H1 (cell line): ENCODE data around the gene TAAR8. TPM values are rescaled to one million over a fixed set of nuclear protein-coding genes. Genes with fewer than 3 reads are reported as not detected.
A peak's percentile ranks its signal among the peaks of the same experiment; 100 is the strongest.

Experiments
- CTCF ChIA-PET: fragments of 300-600 bp; sonication (Branson Sonifier 250); formaldehyde crosslinking; loops from one replicate; lab custom pipeline; 2021; ENCODE audit not compliant: partially characterized antibody; lab: Charles Lee
- POLR2A ChIA-PET: fragments of 300-600 bp; sonication (Branson Sonifier 250); formaldehyde crosslinking; loops from one replicate; lab custom pipeline; 2021; ENCODE audit warnings: inconsistent platforms; ENCODE audit not compliant: partially characterized antibody; lab: Charles Lee
- DNase-seq, 2 experiments: peaks; one replicate each; pipeline versions ENCODE4 v3.0.0 to v3.0.0-alpha.2; 2010 to 2022; ENCODE audit warnings: low spot score in 2 of 2, low read depth in 1 of 2, mixed read lengths in 1 of 2
- FAIRE-seq: peaks from 2 replicates; lab custom pipeline; 2011; peaks lifted over from hg19 to GRCh38; lab: Jason Lieb, UNC
- H2AFZ ChIP-seq: 2 replicates; pipeline ENCODE4 v1.8.1; 2012; ENCODE audit warnings: low read length, inconsistent platforms
- H2AK5ac ChIP-seq: 2 replicates; pipeline ENCODE4 v1.6.1; 2013; ENCODE audit warnings: low read depth, low read length
- H2BK120ac ChIP-seq: replicated peaks from 2 replicates; pipeline ENCODE3; 2013; ENCODE audit warnings: low read depth, low read length, inconsistent platforms
- H2BK12ac ChIP-seq: 2 replicates; pipeline ENCODE4 v1.6.1; 2013; ENCODE audit warnings: low read depth, low read length
- H2BK15ac ChIP-seq: 2 replicates; pipeline ENCODE4 v1.6.1; 2013; ENCODE audit warnings: low read length
- H2BK20ac ChIP-seq: 2 replicates; pipeline ENCODE4 v1.6.1; 2013; ENCODE audit warnings: low read length
- H2BK5ac ChIP-seq: 2 replicates; pipeline ENCODE4 v1.6.1; 2013; ENCODE audit warnings: low read depth, low read length
- H3K14ac ChIP-seq: 2 replicates; pipeline ENCODE4 v1.6.1; 2013; ENCODE audit warnings: inconsistent platforms; ENCODE audit not compliant: insufficient read length
- H3K18ac ChIP-seq: 2 replicates; pipeline ENCODE4 v1.6.1; 2013; ENCODE audit warnings: low read length; ENCODE audit errors: extremely low read depth
- H3K23ac ChIP-seq: 2 replicates; pipeline ENCODE4 v1.6.1; 2013; ENCODE audit warnings: inconsistent platforms; ENCODE audit not compliant: insufficient read length
- H3K23me2 ChIP-seq: 2 replicates; pipeline ENCODE4 v1.6.1; 2013; ENCODE audit warnings: low read depth, low read length
- H3K27ac ChIP-seq: 2 replicates; pipeline ENCODE4 v1.6.1; 2011; ENCODE audit warnings: low read depth, low read length, inconsistent platforms
- H3K27me3 ChIP-seq, 4 experiments: replicated peaks in 1 of 4; 1 replicate in 1 of 4; 2 replicates in 3 of 4; pipeline versions ENCODE4 v1.6.1 to v1.8.1; 2011 to 2013; ENCODE audit warnings: low read length in 3 of 4, mild to moderate bottlenecking in 3 of 4, inconsistent platforms in 2 of 4, mixed read lengths in 2 of 4, moderate library complexity in 1 of 4; ENCODE audit not compliant: control insufficient read depth in 3 of 4, insufficient read depth in 3 of 4; ENCODE audit errors: extremely low read depth in 1 of 4
- H3K36me3 ChIP-seq, 4 experiments: 2 replicates each; pipeline versions ENCODE4 v1.6.1 to v1.8.1; 2011 to 2013; ENCODE audit warnings: mild to moderate bottlenecking in 4 of 4, low read length in 3 of 4, moderate library complexity in 2 of 4, control low read depth in 1 of 4, inconsistent platforms in 1 of 4; ENCODE audit not compliant: insufficient read depth in 4 of 4, control insufficient read depth in 2 of 4
- H3K4ac ChIP-seq: replicated peaks from 2 replicates; pipeline ENCODE3; 2013; ENCODE audit warnings: low read length, low read depth, mixed read lengths, inconsistent platforms; ENCODE audit not compliant: insufficient read length
- H3K4me1 ChIP-seq, 4 experiments: replicated peaks in 1 of 4; 1 replicate in 1 of 4; 2 replicates in 3 of 4; pipeline versions ENCODE4 v1.6.1 to v1.8.1; 2011 to 2013; ENCODE audit warnings: low read length in 3 of 4, inconsistent platforms in 2 of 4, mixed read lengths in 1 of 4; ENCODE audit not compliant: insufficient read depth in 4 of 4, control insufficient read depth in 3 of 4
- H3K4me2 ChIP-seq, 2 experiments: 2 replicates each; pipeline versions ENCODE4 v1.6.1 to v1.8.1; 2011 to 2013; ENCODE audit warnings: low read depth in 2 of 2, low read length in 2 of 2, control low read depth in 1 of 2, inconsistent platforms in 1 of 2, mild to moderate bottlenecking in 1 of 2; ENCODE audit not compliant: insufficient read depth in 1 of 2
- H3K4me3 ChIP-seq, 4 experiments: fragments of 200-600, 300-600 bp in 1 of 4; sonication (generic), shearing (Covaris generic), sonication (Bioruptor Twin) in 1 of 4; 2 replicates each; pipeline versions ENCODE4 v1.5.1 to v1.8.1; 2011 to 2016; ENCODE audit warnings: low read length in 4 of 4, low read depth in 3 of 4, control low read depth in 2 of 4, inconsistent platforms in 2 of 4, mild to moderate bottlenecking in 2 of 4, mixed read lengths in 1 of 4, moderate library complexity in 1 of 4; ENCODE audit not compliant: insufficient read depth in 2 of 4; ENCODE audit errors: extremely low read depth in 1 of 4
- H3K56ac ChIP-seq: replicated peaks from 2 replicates; pipeline ENCODE3; 2013; ENCODE audit warnings: low read depth, mild to moderate bottlenecking, mixed read lengths, low read length, inconsistent platforms; ENCODE audit not compliant: insufficient read length
- H3K79me1 ChIP-seq: 2 replicates; pipeline ENCODE4 v1.6.1; 2013; ENCODE audit warnings: low read depth, low read length, control low read depth
- H3K79me2 ChIP-seq, 2 experiments: 2 replicates each; pipeline versions ENCODE4 v1.6.1 to v1.8.1; 2012 to 2013; ENCODE audit warnings: low read length in 2 of 2, mild to moderate bottlenecking in 2 of 2, inconsistent platforms in 1 of 2; ENCODE audit not compliant: insufficient read depth in 2 of 2, control insufficient read depth in 1 of 2
- H3K9ac ChIP-seq, 4 experiments: replicated peaks in 1 of 4; 1 replicate in 1 of 4; 2 replicates in 3 of 4; pipeline versions ENCODE4 v1.6.1 to v1.8.1; 2011 to 2013; ENCODE audit warnings: low read depth in 3 of 4, low read length in 3 of 4, control low read depth in 2 of 4, mild to moderate bottlenecking in 2 of 4, moderate library complexity in 2 of 4, inconsistent platforms in 1 of 4; ENCODE audit errors: extremely low read depth in 1 of 4
- H3K9me3 ChIP-seq, 2 experiments: 2 replicates each; pipeline versions ENCODE4 v1.6.1 to v1.8.1; 2012 to 2013; ENCODE audit warnings: mild to moderate bottlenecking in 2 of 2, moderate library complexity in 2 of 2, control low read depth in 1 of 2, inconsistent platforms in 1 of 2, low read depth in 1 of 2, low read length in 1 of 2, mixed read lengths in 1 of 2; ENCODE audit not compliant: insufficient read depth in 2 of 2
- H4K20me1 ChIP-seq, 2 experiments: replicated peaks in 1 of 2; 2 replicates each; pipeline versions ENCODE3 to v1.8.1; 2011 to 2013; ENCODE audit warnings: inconsistent platforms in 2 of 2, low read length in 2 of 2, mild to moderate bottlenecking in 1 of 2; ENCODE audit not compliant: insufficient read depth in 2 of 2, control insufficient read depth in 1 of 2
- H4K5ac ChIP-seq: 2 replicates; pipeline ENCODE4 v1.6.1; 2013; ENCODE audit warnings: low read length, low read depth, mixed read lengths, inconsistent platforms; ENCODE audit not compliant: insufficient read length
- H4K8ac ChIP-seq: 2 replicates; pipeline ENCODE4 v1.8.0; 2013; ENCODE audit warnings: mild to moderate bottlenecking, moderate library complexity, low read length, inconsistent platforms; ENCODE audit not compliant: insufficient read depth; ENCODE audit errors: extremely low read depth
- H4K91ac ChIP-seq: replicated peaks from 2 replicates; pipeline ENCODE3; 2013; ENCODE audit warnings: low read length, mixed read lengths, inconsistent platforms; ENCODE audit not compliant: insufficient read length
- CBX8 ChIP-seq: fragments of 300-800, 300-1000 bp; sonication (generic); IDR thresholded peaks from 2 replicates; pipeline ENCODE4 v1.7.1; 2016; ENCODE audit warnings: low read depth, low read length, borderline replicate concordance
- KDM5A ChIP-seq: fragments of 200-600 bp; IDR thresholded peaks from 2 replicates; pipeline ENCODE4 v1.7.1; 2012; ENCODE audit warnings: mild to moderate bottlenecking, low read length, inconsistent platforms, mixed read lengths
- MAFK ChIP-seq: IDR thresholded peaks from 2 replicates; pipeline ENCODE4 v1.6.1; 2012; ENCODE audit warnings: low read depth, mild to moderate bottlenecking, improper control_type of control experiment, low read length
- POLR2A ChIP-seq, 2 experiments: IDR thresholded peaks; 1 replicate in 1 of 2; 2 replicates in 1 of 2; pipeline ENCODE4 v1.6.1; 2011; ENCODE audit warnings: low read depth in 2 of 2, low read length in 2 of 2, mild to moderate bottlenecking in 2 of 2; ENCODE audit errors: control extremely low read depth in 1 of 2
- SAP30 ChIP-seq: fragments of 300-600 bp; sonication (generic); IDR thresholded peaks from 2 replicates; pipeline ENCODE4 v1.7.1; 2012; ENCODE audit warnings: low read length, moderate library complexity, mild to moderate bottlenecking, inconsistent platforms; ENCODE audit not compliant: insufficient read depth, insufficient replicate concordance
- TBP ChIP-seq: IDR thresholded peaks from 2 replicates; pipeline ENCODE4 v1.6.1; 2011; ENCODE audit warnings: low read depth, low read length, improper control_type of control experiment
- ZNF274 ChIP-seq: IDR thresholded peaks from 2 replicates; pipeline ENCODE4 v1.7.0; 2012; ENCODE audit warnings: low read length, borderline replicate concordance; ENCODE audit errors: extremely low read depth
- WGBS, 2 experiments: shearing (Covaris generic) in 1 of 2; methylation state at CpG; one replicate each; pipeline versions ENCODE4 v1.1.6 to v1.1.7; 2013 to 2015; ENCODE audit warnings: low lambda C conversion rate in 2 of 2, mixed read lengths in 2 of 2, inconsistent platforms in 1 of 2, low coverage in 1 of 2, missing lambda C conversion rate in 1 of 2; ENCODE audit not compliant: insufficient replicate concordance in 2 of 2, insufficient coverage in 1 of 2, insufficient read length in 1 of 2; ENCODE audit errors: extremely low coverage in 1 of 2, missing lambda C conversion rate in 1 of 2; 5-methylcytosine and 5-hydroxymethylcytosine counted together
- polyA plus RNA-seq, 7 experiments: library from polyadenylated mRNA; depleted of rRNA in 3 of 7; stranded (reverse) in 5 of 7; unstranded in 2 of 7; fragments of >200 nt in 5 of 7; fragments of 200-250 nt in 2 of 7; gene quantifications; 1 replicate in 5 of 7; 2 replicates in 1 of 7; 4 replicates in 1 of 7; pipeline versions ENCODE4 v1.2.1 to v1.2.3, GENCODE V29; 2011 to 2013; ENCODE audit warnings: missing spikeins in 2 of 7, mixed read lengths in 2 of 7
- total RNA-seq: library from RNA; stranded (reverse); fragmentation: NEBNext Ultra II Directional; extraction: Animal tissue kit (Norgen Biotek cat#: 25700); gene quantifications from 2 replicates; pipeline ENCODE4 v1.2.1, GENCODE V29; 2021
- TF ChIP-seq, protein P1 (sequence below): IDR thresholded peaks from 2 replicates; pipeline ENCODE4 v1.6.1; 2011; ENCODE audit warnings: low read length, improper control_type of control experiment

The TAAR8 gene
- total and polyA plus RNA-seq, 2 of the 8 experiments (the other 6 are each of a cell fraction or from before 2014, with no cell fraction given) = not detected

DNA sequence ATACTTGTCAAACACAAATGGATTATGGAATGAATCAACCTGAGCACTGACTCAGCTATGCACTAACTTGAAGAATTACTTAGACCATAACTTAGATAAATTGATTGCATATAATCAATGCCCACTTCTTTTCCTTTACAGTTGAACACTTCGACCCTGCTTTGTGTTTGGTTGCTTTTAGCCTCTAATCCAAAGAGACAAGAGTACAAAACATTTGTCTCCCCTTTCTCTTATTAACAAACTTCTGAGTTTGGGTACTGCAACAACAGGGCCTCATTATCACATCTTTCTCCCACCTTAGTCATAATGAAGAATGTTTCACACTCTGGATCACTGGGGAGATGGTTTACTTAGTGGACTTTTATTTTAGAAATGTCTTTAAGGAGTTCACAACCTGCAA, 15.1 kb downstream of the TAAR8 start:
- ChIA-PET POLR2A (no interaction called here), CTCF (no interaction called here)
- Histone ChIP-seq H2BK20ac (no peak overlapping the region), H2BK15ac (no peak overlapping the region), H3K9me3 (no peaks in the 10 kb centered on the region), H3K18ac (no peak overlapping the region), H3K23me2 (no peaks in the 10 kb centered on the region), H2BK120ac (no peak overlapping the region), H3K4ac (no peak overlapping the region), H2AK5ac (no peak overlapping the region), H4K5ac (no peak overlapping the region), H4K20me1 (no peaks in the 10 kb centered on the region), H2BK12ac (no peak overlapping the region), H3K9ac (no peak overlapping the region), H4K8ac (no peak overlapping the region), H3K4me2 (no peak overlapping the region), H2AFZ (peak overlapping the region; percentile 70), H2BK5ac (no peak overlapping the region), H3K56ac (no peak overlapping the region), H3K27me3 (no peaks in the 10 kb centered on the region), H3K79me1 (no peaks in the 10 kb centered on the region), H4K91ac (no peak overlapping the region), H3K27ac (no peak overlapping the region), H3K79me2 (no peaks in the 10 kb centered on the region), H3K4me1 (peaks cover 0 to 6% (median 1%) of the 10 kb centered on the region in 4 experiments; a peak in 5 of 7 replicates), H3K23ac (no peak overlapping the region), H3K36me3 (no peaks in the 10 kb centered on the region), H3K14ac (no peak overlapping the region), H3K4me3 (no peak overlapping the region)
- DNase-seq (no peak), FAIRE-seq (no peak)
- WGBS, 2 experiments = 96% methylated on average over 1 of the region's 1 CpG; no CpG with 5 or more reads in 1 of the 2 experiments
- TF ChIP-seq, protein P1, sequence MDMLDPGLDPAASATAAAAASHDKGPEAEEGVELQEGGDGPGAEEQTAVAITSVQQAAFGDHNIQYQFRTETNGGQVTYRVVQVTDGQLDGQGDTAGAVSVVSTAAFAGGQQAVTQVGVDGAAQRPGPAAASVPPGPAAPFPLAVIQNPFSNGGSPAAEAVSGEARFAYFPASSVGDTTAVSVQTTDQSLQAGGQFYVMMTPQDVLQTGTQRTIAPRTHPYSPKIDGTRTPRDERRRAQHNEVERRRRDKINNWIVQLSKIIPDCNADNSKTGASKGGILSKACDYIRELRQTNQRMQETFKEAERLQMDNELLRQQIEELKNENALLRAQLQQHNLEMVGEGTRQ = no peak
- no peak for TF ChIP-seq POLR2A (IDR thresholded peaks at IDR 0.05; ENCODE audit: control extremely low read depth in 1 of 2, low read depth in 2 of 2, low read length in 2 of 2)
- TF ChIP-seq ZNF274 = no peak
- no peak for TF ChIP-seq SAP30
- TF ChIP-seq CBX8 = no peak
- no peak for TF ChIP-seq MAFK
- no peak for TF ChIP-seq TBP
- TF ChIP-seq KDM5A = no peak
